Nucleus accumbens (tissue), 56 donors: Measurements from ENCODE around the gene SRSF2.

ENCODE experiments used
- DNase-seq, 56 donors: peaks; one replicate each; lab custom pipeline; 2025; lab: John Stamatoyannopoulos, UW

Gene SRSF2

DNA sequence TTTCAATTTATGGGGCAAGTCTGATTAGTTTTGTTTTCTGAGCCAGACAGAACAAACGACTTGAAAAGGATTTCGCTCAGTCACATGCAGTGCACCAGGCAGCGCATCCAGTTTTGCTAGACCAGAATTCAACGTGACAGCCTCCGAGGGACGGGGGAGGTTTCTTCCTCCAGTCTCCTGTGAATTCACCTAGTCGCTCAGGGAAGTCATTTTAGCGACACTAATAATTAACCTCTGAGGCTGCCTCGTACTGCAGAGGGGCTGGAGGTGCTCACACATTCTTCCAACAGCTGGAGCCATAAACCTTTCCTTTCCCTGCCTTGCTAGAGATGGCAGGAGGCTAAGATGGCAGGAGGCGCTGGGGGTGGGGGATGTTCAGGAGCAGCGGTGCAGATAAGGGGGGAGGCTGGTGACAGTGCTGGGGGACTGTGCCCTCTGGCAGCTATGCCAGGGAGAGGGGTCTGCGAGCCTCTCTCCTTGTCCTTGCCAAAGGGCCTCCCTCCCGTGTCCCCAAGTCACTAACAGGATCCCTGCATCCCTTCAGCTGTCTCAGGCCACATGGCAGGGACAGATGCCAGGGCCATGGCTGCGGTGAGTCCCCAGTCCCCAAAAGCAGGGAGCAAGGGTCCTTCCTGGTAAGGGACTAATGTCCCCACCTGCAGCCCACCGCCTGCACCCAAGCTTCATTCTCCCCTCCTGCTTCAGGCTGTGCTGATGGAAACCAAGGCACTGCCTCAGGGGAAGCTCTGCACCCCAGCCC lies 50.4 kb downstream of the SRSF2 start:
- DNase-seq: peak in 21 of 56 donors; percentile 13 to 81 (median 45)

DNA sequence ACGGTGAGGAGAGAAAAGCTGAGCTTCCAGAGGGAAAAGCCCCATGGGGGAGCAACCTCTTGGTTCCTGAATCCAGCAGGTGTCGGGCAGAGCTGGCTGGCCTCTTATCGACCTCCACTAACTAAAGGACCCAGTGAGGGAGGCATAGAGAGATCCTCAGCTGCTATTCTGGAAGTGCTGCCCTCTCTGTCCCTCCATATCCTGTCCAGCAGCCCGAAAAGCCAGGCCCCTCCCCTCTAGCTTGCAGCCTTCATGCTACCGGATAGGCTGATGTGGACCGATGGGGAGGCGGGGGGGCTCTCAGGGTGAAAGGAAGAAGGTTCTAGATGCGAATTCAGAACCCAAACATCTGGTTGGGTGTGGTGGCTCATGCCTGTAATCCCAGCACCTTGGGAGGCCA lies 51.3 kb downstream of the SRSF2 start:
- DNase-seq: no peak

DNA sequence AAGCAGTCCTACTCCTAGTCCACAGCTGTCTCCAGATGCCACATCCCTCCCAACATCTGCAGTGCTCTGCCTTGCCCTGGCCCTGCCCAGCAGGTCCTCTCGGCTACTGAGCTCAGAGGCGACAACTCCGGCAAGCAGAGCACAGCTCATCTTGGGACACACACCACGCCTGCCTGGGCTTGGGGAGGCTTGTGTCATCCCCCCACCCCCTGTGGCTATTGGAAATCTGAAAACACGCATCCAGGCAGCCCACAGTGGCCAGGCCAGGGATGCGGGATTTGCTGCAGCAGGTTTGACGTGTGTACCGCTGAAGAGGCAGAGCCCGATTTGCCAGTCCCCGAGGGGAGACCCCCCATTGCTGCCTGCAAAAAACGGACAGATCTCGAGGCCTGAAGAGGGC lies 51.8 kb downstream of the SRSF2 start:
- no peak for DNase-seq

DNA sequence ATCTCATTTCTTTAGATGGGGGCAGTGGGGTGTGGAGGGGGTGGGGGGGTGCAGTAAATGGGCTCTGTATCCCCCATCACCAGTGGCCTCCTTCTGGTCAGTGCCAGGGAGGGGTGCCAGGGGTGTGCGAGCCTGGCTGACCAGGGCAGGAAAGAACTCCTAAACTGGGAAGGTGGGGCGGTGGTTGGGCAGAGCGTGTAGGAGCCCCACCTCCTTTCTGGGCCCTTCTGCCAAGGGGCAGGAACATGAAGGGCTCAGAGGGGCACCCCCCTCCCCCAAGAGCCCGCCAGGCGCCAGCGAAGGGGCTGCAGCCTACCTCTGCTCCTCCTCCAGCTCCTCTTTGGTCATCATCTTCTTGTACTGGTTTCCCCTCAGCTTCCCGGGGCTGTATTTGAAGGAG lies 52.4 kb downstream of the SRSF2 start:
- DNase-seq: no peak
